Activated CD8-positive, alpha-beta memory T cell treated with anti-CD3 and anti-CD28 coated beads, Interleukin-2, amount 10 ng/mL, durations not matched to agents 7 days and 5 days (primary cell): ENCODE results near the gene POLR2B. TPM values are rescaled to one million over a fixed set of nuclear protein-coding genes. Genes with fewer than 3 reads are reported as not detected.

Experiments
- total RNA-seq, 2 experiments: library from RNA; stranded (reverse); gene quantifications; one replicate each; pipeline ENCODE4 v1.2.3, GENCODE V29; 2021

POLR2B gene
- total RNA-seq, 2 experiments from 2014 or later = 121 to 137 TPM

Other genes with a start within 250 kb of the POLR2B start
- 1 to 10 TPM; 1.5 to 1.9 TPM for gene SPINK2, start 157.2 kb upstream of the POLR2B start, total RNA-seq
- gene REST, start 71.0 kb upstream of the POLR2B start, total RNA-seq = 10 to 100 TPM; 46.5 to 54.0 TPM
- 10 to 100 TPM; 23.0 to 25.8 TPM for gene NOA1, start 1.3 kb upstream of the POLR2B start, total RNA-seq
- gene IGFBP7, start 131.5 kb downstream of the POLR2B start, total RNA-seq = under 1 TPM in 1 of 2 experiments, not detected in 1; 0.35 TPM